Sigmoid colon (tissue), 7 donors: ENCODE measurements around the gene KIDINS220. TPM values are rescaled to one million over a fixed set of nuclear protein-coding genes. Genes with fewer than 3 reads are reported as not detected.
"Not testable (repeated sequence)": the region's sequence is repeated elsewhere in the genome, so short reads cannot be mapped to it uniquely, and the experiment has no call there.

Experiments
- DNase-seq: peaks from one replicate; pipeline ENCODE4 v3.0.0-alpha.2; 2019
- H3K27ac ChIP-seq, 4 donors: fragments of 200-600 bp; sonication (generic); one replicate each; pipeline ENCODE4 v1.5.1; 2016 to 2019; ENCODE audit warnings: mild to moderate bottlenecking in 1 of 4
- H3K27me3 ChIP-seq, 3 donors: fragments of 200-600 bp; sonication (generic); one replicate each; pipeline ENCODE4 v1.5.1; 2019; ENCODE audit warnings: mild to moderate bottlenecking in 1 of 3
- H3K36me3 ChIP-seq, 4 donors: fragments of 200-600 bp; sonication (generic); one replicate each; pipeline ENCODE4 v1.5.1; 2016 to 2019
- H3K4me1 ChIP-seq, 4 donors: fragments of 200-600 bp; sonication (generic); one replicate each; pipeline ENCODE4 v1.5.1; 2017 to 2019
- H3K4me3 ChIP-seq, 4 donors: fragments of 200-600 bp; sonication (generic); one replicate each; pipeline ENCODE4 v1.5.1; 2017 to 2019; ENCODE audit warnings: mild to moderate bottlenecking in 2 of 4, moderate library complexity in 1 of 4
- H3K9me3 ChIP-seq, 4 donors: fragments of 200-600 bp in 3 of 4; sonication (generic) in 3 of 4; one replicate each; pipeline versions ENCODE4 v1.5.1 to v1.6.1; 2013 to 2019
- EP300 ChIP-seq, 4 donors: sonication (generic); formaldehyde crosslinking; IDR thresholded peaks; one replicate each; pipeline ENCODE4 v1.6.1; 2017; ENCODE audit warnings: antibody characterized with exemption in 4 of 4
- POLR2A ChIP-seq, 2 donors: fragments of 450-650 bp; IDR thresholded peaks; one replicate each; pipeline ENCODE4 v1.6.1; 2016; ENCODE audit warnings: antibody characterized with exemption in 2 of 2, mild to moderate bottlenecking in 2 of 2, moderate library complexity in 2 of 2
- POLR2AphosphoS5 ChIP-seq, 4 donors: sonication (generic); formaldehyde crosslinking; IDR thresholded peaks; one replicate each; pipeline ENCODE4 v1.6.1; 2017; ENCODE audit warnings: antibody characterized with exemption in 4 of 4
- WGBS, 2 donors: extraction: QIAGEN DNeasy Blood & Tissue Kit; methylation state at CpG; one replicate each; pipeline ENCODE4 v1.1.7; 2013; 5-methylcytosine and 5-hydroxymethylcytosine counted together
- intact Hi-C: fragments of 100-400 bp; cut with DNase I; formaldehyde crosslinking; loops from one replicate; pipeline ENCODE4 v1.15.1; 2023
- polyA plus RNA-seq, 3 donors: library from polyadenylated mRNA; stranded (reverse); fragments of 200-250 nt; gene quantifications; one replicate each; pipeline ENCODE4 v1.2.3, GENCODE V29; 2013
- total RNA-seq, 4 donors: library from RNA; depleted of rRNA; stranded (reverse); fragments of >200 nt; gene quantifications; one replicate each; pipeline ENCODE4 v1.1.0, GENCODE V29; 2016
- TF ChIP-seq, protein P1 (sequence below), 4 experiments: fragments of 450-650 bp in 3 of 4; fragments of 200-600 bp in 1 of 4; IDR thresholded peaks; one replicate each; pipeline ENCODE4 v1.5.1; 2016 to 2019; ENCODE audit warnings: antibody characterized with exemption in 4 of 4, mild to moderate bottlenecking in 3 of 4, moderate library complexity in 2 of 4
- donor health status: healthy with polysubstance abuse.
- donor health status: Bipolar disorder and iron deficiency.
- donor health status: healthy.

Gene KIDINS220
- total and polyA plus RNA-seq, 7 donors = 3.0 to 111 (median 85.7) TPM

DNA sequence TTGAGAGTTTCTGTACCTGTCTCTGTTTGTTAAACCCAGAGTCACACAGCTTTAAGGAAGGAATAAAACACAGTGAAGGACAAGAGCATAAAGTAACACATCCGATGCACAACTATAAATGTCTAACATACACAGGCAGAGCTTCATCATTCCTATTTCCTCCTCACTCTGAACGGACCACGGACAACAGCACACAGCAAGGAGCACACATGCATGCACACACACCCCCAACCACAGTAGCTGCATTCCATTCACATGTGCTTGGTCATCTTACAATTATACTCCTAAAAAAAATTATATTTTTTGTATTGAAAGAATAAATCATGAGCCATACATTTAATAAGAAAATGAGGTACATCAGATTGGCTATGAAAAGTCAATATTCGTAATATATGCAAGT, 97.3 kb downstream of the KIDINS220 start:
- intact Hi-C loops = no loop called here
- no peaks in the 10 kb centered on the region for H3K9me3 ChIP-seq
- H3K27ac ChIP-seq = no peak overlapping the region
- 91 to 93% methylated on average over 4 of the region's 4 CpGs for WGBS, 2 donors
- H3K4me3 ChIP-seq = no peak overlapping the region
- peaks cover 0 to 63% (median 3%) of the 10 kb centered on the region in 4 donors for H3K36me3 ChIP-seq
- no peaks in the 10 kb centered on the region for H3K27me3 ChIP-seq
- TF ChIP-seq POLR2A (IDR thresholded peaks at IDR 0.05) (no peak), EP300 (IDR thresholded peaks at IDR 0.05) (no peak), POLR2AphosphoS5 (IDR thresholded peaks at IDR 0.05) (no peak)
- TF ChIP-seq, protein P1, sequence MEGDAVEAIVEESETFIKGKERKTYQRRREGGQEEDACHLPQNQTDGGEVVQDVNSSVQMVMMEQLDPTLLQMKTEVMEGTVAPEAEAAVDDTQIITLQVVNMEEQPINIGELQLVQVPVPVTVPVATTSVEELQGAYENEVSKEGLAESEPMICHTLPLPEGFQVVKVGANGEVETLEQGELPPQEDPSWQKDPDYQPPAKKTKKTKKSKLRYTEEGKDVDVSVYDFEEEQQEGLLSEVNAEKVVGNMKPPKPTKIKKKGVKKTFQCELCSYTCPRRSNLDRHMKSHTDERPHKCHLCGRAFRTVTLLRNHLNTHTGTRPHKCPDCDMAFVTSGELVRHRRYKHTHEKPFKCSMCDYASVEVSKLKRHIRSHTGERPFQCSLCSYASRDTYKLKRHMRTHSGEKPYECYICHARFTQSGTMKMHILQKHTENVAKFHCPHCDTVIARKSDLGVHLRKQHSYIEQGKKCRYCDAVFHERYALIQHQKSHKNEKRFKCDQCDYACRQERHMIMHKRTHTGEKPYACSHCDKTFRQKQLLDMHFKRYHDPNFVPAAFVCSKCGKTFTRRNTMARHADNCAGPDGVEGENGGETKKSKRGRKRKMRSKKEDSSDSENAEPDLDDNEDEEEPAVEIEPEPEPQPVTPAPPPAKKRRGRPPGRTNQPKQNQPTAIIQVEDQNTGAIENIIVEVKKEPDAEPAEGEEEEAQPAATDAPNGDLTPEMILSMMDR (IDR thresholded peaks at IDR 0.05) = no peak
- DNase-seq = no peak
- no peaks in the 10 kb centered on the region for H3K4me1 ChIP-seq

DNA sequence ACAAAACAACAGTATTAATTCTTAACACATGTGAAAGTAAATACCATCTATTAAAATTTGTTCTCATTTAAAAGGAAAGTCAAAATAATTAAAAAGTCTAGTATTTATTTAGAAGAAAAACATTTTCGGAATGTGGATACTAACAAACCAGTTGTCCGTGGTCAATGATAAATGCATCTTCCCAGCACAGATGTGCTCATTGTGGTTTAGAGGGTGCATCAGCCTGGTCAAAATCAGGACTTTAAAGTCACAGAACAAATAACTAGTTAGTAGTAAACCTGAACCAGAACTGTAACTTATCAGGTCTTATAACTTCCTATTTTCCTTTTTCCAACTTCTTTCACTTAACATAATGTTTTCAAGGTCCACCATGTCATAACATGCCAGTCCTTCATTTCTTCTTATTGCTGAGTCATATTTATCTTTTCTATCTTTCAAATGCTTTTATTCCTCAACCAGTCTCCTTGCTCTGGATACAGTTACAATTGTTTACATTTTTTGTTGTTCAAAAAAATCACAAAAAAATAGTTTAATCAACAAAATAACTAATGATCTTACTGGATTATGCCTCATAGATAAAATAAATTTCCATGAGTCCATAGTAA, 99.7 kb downstream of the KIDINS220 start:
- TF ChIP-seq EP300 (IDR thresholded peaks at IDR 0.05) (no peak), POLR2AphosphoS5 (IDR thresholded peaks at IDR 0.05) (no peak)
- Histone ChIP-seq H3K36me3 (peaks cover 9 to 70% (median 10%) of the 10 kb centered on the region in 4 donors), H3K4me1 (no peaks in the 10 kb centered on the region), H3K9me3 (no peaks in the 10 kb centered on the region), H3K27me3 (no peaks in the 10 kb centered on the region), H3K27ac (no peak overlapping the region), H3K4me3 (no peak overlapping the region)
- WGBS, 2 donors = 93 to 94% methylated on average over 2 of the region's 2 CpGs
- DNase-seq = no peak
- intact Hi-C loops = no loop called here

DNA sequence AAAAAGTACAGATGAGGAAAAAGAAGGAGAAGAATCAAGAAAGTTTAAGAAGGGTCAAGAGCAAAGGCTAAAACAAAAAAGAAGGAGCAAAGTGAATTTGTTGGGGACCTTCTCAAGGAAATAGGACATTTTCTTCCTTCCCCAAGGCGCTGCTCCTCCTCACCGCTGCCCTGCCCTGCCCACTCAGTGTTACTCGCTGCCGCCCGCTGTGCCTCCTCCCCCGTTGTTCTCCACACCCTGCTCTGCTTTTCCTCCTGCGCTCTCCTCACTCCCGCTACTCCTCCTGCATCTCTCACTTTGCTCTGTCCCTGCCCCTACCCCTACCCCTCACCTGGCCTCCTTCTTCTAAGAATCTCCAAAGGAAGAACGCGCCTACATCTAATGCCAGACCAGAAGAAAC, 104.8 kb downstream of the KIDINS220 start:
- Histone ChIP-seq H3K36me3 (peaks cover 29 to 98% (median 43%) of the 10 kb centered on the region in 4 donors), H3K27me3 (no peaks in the 10 kb centered on the region), H3K9me3 (no peaks in the 10 kb centered on the region), H3K4me3 (no peak overlapping the region), H3K4me1 (no peaks in the 10 kb centered on the region), H3K27ac (no peak overlapping the region)
- intact Hi-C loops = no loop called here
- DNase-seq = no peak
- TF ChIP-seq POLR2AphosphoS5 (IDR thresholded peaks at IDR 0.05) = no peak
- TF ChIP-seq POLR2A (IDR thresholded peaks at IDR 0.05) = no peak
- no peak for TF ChIP-seq EP300 (IDR thresholded peaks at IDR 0.05)
- TF ChIP-seq, protein P1 (IDR thresholded peaks at IDR 0.05) = no peak
- 97% methylated on average over 10 of the region's 10 CpGs for WGBS, 2 donors

DNA sequence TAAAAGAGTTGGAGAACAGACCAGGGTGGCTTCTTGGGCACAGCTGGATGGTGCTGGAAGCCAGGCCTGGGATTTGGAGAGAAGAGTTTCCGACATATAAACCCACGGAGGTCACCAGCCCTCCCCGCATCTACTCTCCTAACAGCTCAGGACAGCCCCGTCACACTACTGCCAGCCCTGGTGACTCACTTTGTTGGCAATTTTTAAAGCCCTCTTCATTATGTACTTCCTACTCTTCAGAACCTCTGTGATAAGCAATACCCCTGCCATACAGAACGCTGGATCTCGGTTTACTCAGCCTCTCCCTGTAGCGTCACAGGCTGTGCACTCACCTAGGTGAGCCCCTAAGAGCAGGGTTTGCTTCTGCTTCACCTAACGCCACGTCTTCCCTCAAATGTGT, 107.5 kb downstream of the KIDINS220 start:
- Histone ChIP-seq H3K27me3 (no peaks in the 10 kb centered on the region), H3K27ac (no peak overlapping the region), H3K36me3 (peaks cover 29 to 88% (median 43%) of the 10 kb centered on the region in 4 donors), H3K4me1 (no peaks in the 10 kb centered on the region), H3K9me3 (no peaks in the 10 kb centered on the region), H3K4me3 (no peak overlapping the region)
- no peak for DNase-seq
- intact Hi-C loops = no loop called here
- TF ChIP-seq POLR2A (IDR thresholded peaks at IDR 0.05) (no peak), POLR2AphosphoS5 (IDR thresholded peaks at IDR 0.05) (no peak), EP300 (IDR thresholded peaks at IDR 0.05) (no peak)
- TF ChIP-seq, protein P1 (IDR thresholded peaks at IDR 0.05) = no peak
- WGBS, 2 donors = 92 to 93% methylated on average over 9 of the region's 9 CpGs

DNA sequence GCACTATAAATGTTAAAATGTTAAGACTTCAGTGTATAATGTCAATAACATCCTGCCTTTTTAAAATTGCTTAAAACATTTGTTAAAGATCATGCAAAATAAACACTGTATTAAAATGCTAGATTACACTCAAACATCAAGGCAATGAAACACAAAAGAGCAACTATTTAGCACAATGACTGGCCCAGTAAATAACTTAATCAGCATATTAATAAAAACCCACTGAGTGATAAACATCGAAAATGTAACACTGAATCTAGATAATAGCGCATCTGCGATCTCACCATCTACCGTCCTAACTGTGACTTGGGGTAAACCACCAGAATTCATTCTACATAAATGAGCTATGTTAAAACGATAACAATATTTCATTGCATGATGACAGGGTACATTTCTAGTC, 108.3 kb downstream of the KIDINS220 start:
- 89 to 95% methylated on average over 5 of the region's 5 CpGs for WGBS, 2 donors
- H3K4me3 ChIP-seq, H3K4me1 ChIP-seq, H3K9me3 ChIP-seq, H3K27me3 ChIP-seq, H3K27ac ChIP-seq, intact Hi-C loops, DNase-seq: not testable (repeated sequence)
- H3K36me3 ChIP-seq = peaks cover 29 to 79% (median 43%) of the 10 kb centered on the region in 4 donors
